Effector memory CD4-positive, alpha-beta T cell (primary cell): ENCODE results near the gene DNAJB2.

ENCODE experiments used
- DNase-seq, 3 donors: peaks; one replicate each; pipeline ENCODE4 v3.0.0-alpha.2; 2020
- H3K27ac ChIP-seq: 2 replicates; pipeline ENCODE4 v1.7.0; 2013; ENCODE audit warnings: mild to moderate bottlenecking, low read length, moderate library complexity; ENCODE audit not compliant: insufficient read depth, poor library complexity, severe bottlenecking
- H3K27me3 ChIP-seq: replicated peaks from 2 replicates; pipeline ENCODE4 v1.7.0; 2013; ENCODE audit warnings: mild to moderate bottlenecking, low read length; ENCODE audit not compliant: insufficient read depth, control insufficient read depth, poor library complexity, severe bottlenecking
- H3K36me3 ChIP-seq: 2 replicates; pipeline ENCODE4 v1.7.0; 2013; ENCODE audit warnings: mild to moderate bottlenecking, low read length, moderate library complexity; ENCODE audit not compliant: control insufficient read depth, insufficient read depth
- H3K4me1 ChIP-seq: 2 replicates; pipeline ENCODE4 v1.7.0; 2013; ENCODE audit warnings: low read length, mild to moderate bottlenecking; ENCODE audit not compliant: control insufficient read depth, insufficient read depth, poor library complexity, severe bottlenecking
- H3K4me3 ChIP-seq: 2 replicates; pipeline ENCODE4 v1.7.0; 2013; ENCODE audit warnings: low read length, low read depth, mild to moderate bottlenecking; ENCODE audit not compliant: insufficient read depth, poor library complexity, severe bottlenecking
- H3K9me3 ChIP-seq: 2 replicates; pipeline ENCODE4 v1.7.0; 2013; ENCODE audit warnings: mild to moderate bottlenecking, low read length, moderate library complexity; ENCODE audit not compliant: control insufficient read depth

Gene DNAJB2

DNA sequence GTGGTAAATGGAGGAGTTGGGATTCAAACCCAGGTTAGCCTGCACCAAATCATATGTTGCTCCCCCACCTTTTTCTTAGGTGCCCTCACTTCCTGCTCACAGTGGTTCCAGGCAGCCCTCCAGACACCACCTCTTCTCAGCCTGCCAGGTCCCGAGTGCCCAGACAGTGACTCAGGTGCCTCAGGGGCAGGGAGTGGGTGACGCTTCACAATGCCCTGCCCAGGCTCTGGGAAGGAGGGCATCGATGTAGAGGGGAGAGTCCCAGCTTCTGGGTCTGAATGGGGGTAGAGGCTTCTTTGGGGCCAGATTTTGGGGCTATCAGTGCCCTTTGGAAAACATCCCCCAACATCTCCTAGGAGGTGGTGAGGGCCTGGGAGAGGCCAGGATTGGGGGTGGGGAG lies 5.2 kb upstream of the DNAJB2 start:
- H3K9me3 ChIP-seq, result no peaks in the 10 kb centered on the region
- H3K27me3 ChIP-seq, result no peaks in the 10 kb centered on the region
- DNase-seq, result no peak
- H3K27ac ChIP-seq, result no peak overlapping the region
- no peaks in the 10 kb centered on the region for H3K36me3 ChIP-seq
- no peak overlapping the region for H3K4me3 ChIP-seq
- H3K4me1 ChIP-seq, result peaks cover 15% of the 10 kb centered on the region

DNA sequence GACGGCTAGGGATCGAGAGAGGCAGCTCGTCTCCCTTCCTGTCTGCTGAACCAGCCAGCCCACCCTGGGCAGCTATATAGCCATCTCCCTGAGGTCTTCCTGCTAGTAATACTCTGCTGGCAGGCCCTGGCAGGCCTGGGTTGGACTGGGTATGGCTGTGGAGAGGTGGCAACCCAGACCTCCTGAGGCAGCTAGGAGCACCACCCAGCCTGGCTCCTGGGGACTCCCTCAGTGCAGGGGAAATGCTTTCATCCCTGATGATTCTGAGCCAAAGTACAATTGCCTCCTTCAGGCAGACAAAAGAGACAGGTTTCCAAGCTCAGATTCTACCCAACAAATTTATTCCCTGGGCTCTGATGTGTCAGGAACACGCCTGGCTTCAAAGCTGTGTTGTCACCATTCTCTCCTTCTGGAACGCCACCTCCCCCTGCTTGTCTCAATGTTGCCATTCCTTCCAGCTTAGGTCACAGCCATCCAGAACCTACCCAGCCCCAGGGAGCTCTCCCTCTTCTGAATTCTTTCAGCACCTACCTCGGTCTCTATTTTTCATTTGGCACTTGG lies 4.7 kb upstream of the DNAJB2 start:
- Histone ChIP-seq H3K27me3 (no peaks in the 10 kb centered on the region), H3K27ac (no peak overlapping the region), H3K4me1 (peaks cover 15% of the 10 kb centered on the region), H3K4me3 (no peak overlapping the region), H3K36me3 (no peaks in the 10 kb centered on the region), H3K9me3 (no peaks in the 10 kb centered on the region)
- DNase-seq, result no peak

GRCh38 chr2:219277703-219278654 lies 1.2 kb upstream of the DNAJB2 start:
- DNase-seq, result peak; percentile 56 to 63 (median 60)
- Histone ChIP-seq H3K27me3 (no peaks in the 10 kb centered on the region), H3K4me1 (peaks cover 21% of the 10 kb centered on the region), H3K9me3 (no peaks in the 10 kb centered on the region), H3K4me3 (peak overlapping the region; percentile 61), H3K27ac (peak overlapping the region; percentile 98), H3K36me3 (peaks cover 26% of the 10 kb centered on the region)

- Histone ChIP-seq H3K36me3 (peaks cover 34% of the 10 kb centered on the region), H3K4me3 (peak overlapping the region; percentile 61), H3K27ac (peak overlapping the region; percentile 98), H3K9me3 (no peaks in the 10 kb centered on the region), H3K27me3 (no peaks in the 10 kb centered on the region), H3K4me1 (peaks cover 21% of the 10 kb centered on the region)
- no peak for DNase-seq
Measured at GRCh38 chr2:219278655-219279150, 463 bp upstream of the DNAJB2 start.

- H3K9me3 ChIP-seq, result no peaks in the 10 kb centered on the region
- no peak for DNase-seq
- peak overlapping the region; percentile 98 for H3K27ac ChIP-seq
- H3K36me3 ChIP-seq, result peaks cover 47% of the 10 kb centered on the region
- peaks cover 21% of the 10 kb centered on the region for H3K4me1 ChIP-seq
- no peaks in the 10 kb centered on the region for H3K27me3 ChIP-seq
- peak overlapping the region; percentile 61 for H3K4me3 ChIP-seq
Measured at GRCh38 chr2:219279916-219280516, 850 bp downstream of the DNAJB2 start.

DNA sequence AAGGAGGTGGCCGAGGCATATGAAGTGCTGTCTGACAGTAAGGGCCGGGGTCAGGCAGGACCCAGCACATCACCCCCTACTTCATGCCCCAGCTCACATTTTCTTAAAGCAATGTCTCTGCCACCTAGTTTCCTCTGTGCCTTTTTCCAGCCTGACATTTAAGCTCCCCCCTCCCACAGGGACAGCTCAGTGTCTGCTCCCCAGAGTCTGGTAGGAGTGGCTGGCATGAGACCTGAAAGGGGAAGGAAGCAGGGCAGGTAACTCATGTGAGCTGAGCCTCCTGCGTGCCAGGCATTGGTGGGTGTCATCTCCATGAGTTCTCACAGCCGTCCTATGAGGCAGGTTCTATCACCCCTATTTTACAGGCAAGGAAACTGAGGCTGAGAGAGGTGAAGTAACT lies 1.5 kb downstream of the DNAJB2 start:
- Histone ChIP-seq H3K27me3 (no peaks in the 10 kb centered on the region), H3K27ac (peak overlapping the region; percentile 98), H3K36me3 (peaks cover 53% of the 10 kb centered on the region), H3K4me3 (no peak overlapping the region), H3K4me1 (peaks cover 21% of the 10 kb centered on the region), H3K9me3 (no peaks in the 10 kb centered on the region)
- DNase-seq, result no peak

DNA sequence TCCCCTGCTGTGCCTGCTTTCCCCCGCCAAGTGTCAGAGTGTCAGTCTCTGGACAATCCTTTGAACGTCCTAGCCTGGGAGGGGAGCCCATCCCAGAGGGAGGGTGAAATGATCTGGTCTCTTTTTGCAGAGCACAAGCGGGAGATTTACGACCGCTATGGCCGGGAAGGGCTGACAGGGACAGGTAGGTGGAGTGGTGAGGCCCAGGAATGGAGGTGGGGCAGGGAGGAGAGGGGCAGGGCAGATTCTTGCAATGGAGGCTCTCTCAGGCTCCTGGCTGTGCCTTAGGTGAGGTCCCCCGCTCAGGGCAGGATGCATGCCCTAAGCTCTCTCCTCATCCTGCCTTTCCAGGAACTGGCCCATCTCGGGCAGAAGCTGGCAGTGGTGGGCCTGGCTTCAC lies 2.4 kb downstream of the DNAJB2 start:
- peaks cover 21% of the 10 kb centered on the region for H3K4me1 ChIP-seq
- peaks cover 59% of the 10 kb centered on the region for H3K36me3 ChIP-seq
- DNase-seq, result no peak
- no peaks in the 10 kb centered on the region for H3K9me3 ChIP-seq
- H3K4me3 ChIP-seq, result no peak overlapping the region
- H3K27ac ChIP-seq, result no peak overlapping the region
- no peaks in the 10 kb centered on the region for H3K27me3 ChIP-seq

DNA sequence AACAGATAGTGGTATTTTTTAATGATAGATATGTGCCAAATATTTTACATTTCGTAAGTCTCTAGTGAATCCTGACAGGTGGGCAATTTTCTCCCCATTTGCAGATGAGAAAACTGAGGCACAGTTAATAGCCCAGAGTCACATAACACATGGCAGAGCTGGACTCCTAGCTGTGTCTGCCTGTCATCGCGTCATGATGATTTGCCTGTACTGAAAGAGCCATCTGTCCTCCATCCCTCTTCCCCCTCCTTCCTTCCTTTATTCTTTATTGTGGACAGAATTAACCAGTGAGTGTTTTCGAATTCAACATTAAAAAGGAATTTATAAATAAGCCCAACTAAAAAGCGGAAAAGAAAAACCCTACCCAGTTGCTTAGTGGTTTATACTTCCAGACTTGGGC lies 3.2 kb downstream of the DNAJB2 start:
- H3K9me3 ChIP-seq, result no peaks in the 10 kb centered on the region
- no peak overlapping the region for H3K4me3 ChIP-seq
- no peaks in the 10 kb centered on the region for H3K27me3 ChIP-seq
- peaks cover 21% of the 10 kb centered on the region for H3K4me1 ChIP-seq
- no peak overlapping the region for H3K27ac ChIP-seq
- H3K36me3 ChIP-seq, result peaks cover 62% of the 10 kb centered on the region
- DNase-seq, result no peak

- Histone ChIP-seq H3K9me3 (no peaks in the 10 kb centered on the region), H3K4me1 (peaks cover 14% of the 10 kb centered on the region), H3K27ac (no peak overlapping the region), H3K27me3 (no peaks in the 10 kb centered on the region), H3K4me3 (no peak overlapping the region), H3K36me3 (peaks cover 62% of the 10 kb centered on the region)
- DNase-seq, result no peak
Measured at GRCh38 chr2:219282943-219283581, 3.9 kb downstream of the DNAJB2 start.
